ENCODE measurements around the gene APMAP.

DNA sequence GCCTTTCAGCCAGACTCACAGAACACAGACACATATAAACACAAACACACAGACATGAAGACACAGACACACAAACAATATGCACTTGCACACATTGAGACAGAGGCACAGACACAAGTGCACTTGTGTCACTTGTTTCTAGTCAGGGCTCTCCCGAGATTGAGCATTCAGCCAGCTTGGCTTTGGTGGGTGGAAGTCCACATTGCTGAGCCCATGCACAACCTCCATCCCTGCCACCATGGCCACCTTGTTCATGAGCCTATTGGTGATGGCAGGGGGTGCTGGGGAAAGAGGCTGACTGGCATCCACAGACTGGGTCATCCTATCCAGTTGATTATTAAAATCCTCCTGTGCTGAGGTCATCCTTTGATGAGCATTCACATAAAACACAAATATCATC is 55.0 kb downstream of the APMAP start:
- TF ChIP-seq EP300 (IDR thresholded peaks at IDR 0.05) (no peak), POLR2A (IDR thresholded peaks at IDR 0.05) (no peak)
- TF ChIP-seq, protein P1, sequence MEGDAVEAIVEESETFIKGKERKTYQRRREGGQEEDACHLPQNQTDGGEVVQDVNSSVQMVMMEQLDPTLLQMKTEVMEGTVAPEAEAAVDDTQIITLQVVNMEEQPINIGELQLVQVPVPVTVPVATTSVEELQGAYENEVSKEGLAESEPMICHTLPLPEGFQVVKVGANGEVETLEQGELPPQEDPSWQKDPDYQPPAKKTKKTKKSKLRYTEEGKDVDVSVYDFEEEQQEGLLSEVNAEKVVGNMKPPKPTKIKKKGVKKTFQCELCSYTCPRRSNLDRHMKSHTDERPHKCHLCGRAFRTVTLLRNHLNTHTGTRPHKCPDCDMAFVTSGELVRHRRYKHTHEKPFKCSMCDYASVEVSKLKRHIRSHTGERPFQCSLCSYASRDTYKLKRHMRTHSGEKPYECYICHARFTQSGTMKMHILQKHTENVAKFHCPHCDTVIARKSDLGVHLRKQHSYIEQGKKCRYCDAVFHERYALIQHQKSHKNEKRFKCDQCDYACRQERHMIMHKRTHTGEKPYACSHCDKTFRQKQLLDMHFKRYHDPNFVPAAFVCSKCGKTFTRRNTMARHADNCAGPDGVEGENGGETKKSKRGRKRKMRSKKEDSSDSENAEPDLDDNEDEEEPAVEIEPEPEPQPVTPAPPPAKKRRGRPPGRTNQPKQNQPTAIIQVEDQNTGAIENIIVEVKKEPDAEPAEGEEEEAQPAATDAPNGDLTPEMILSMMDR (IDR thresholded peaks at IDR 0.05) = no peak

Measured in ovary (tissue), 3 donors.